Measurements from ENCODE around the gene BCAS1.

- TF ChIP-seq CTCF (conservative IDR thresholded peaks at IDR 0.05) (no peak), ZFX (IDR thresholded peaks at IDR 0.05) (no peak)
Observed at GRCh38 chr20:53977391-53977790, 93.0 kb downstream of the BCAS1 start.

All from C4-2B (cell line).